ENCODE results near the gene TMEM44. TPM values are rescaled to one million over a fixed set of nuclear protein-coding genes. Genes with fewer than 3 reads are reported as not detected.

Gene TMEM44
- total RNA-seq, 4 donors from 2014 or later, result 8.1 to 17.7 (median 11.6) TPM

DNA sequence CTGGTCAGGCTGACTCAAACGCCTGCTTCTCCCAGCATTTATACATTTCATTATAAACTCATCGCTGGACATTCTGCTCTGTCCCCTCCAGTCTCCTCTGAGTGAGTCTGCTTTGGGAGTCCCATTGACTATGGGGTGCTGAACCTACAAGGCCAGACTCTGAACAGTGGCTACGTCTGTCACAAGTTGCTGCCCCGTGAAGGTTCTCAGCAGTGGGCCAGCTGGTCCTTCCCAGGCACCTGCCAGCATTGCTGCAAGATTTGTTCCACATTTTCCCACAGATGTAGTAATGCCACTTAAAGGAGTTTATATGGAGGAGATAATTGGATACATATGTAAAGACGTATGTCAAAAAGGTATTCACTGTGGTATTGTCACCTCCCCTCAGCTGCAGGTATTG is 73.7 kb downstream of the TMEM44 start:
- TF ChIP-seq, protein P1, sequence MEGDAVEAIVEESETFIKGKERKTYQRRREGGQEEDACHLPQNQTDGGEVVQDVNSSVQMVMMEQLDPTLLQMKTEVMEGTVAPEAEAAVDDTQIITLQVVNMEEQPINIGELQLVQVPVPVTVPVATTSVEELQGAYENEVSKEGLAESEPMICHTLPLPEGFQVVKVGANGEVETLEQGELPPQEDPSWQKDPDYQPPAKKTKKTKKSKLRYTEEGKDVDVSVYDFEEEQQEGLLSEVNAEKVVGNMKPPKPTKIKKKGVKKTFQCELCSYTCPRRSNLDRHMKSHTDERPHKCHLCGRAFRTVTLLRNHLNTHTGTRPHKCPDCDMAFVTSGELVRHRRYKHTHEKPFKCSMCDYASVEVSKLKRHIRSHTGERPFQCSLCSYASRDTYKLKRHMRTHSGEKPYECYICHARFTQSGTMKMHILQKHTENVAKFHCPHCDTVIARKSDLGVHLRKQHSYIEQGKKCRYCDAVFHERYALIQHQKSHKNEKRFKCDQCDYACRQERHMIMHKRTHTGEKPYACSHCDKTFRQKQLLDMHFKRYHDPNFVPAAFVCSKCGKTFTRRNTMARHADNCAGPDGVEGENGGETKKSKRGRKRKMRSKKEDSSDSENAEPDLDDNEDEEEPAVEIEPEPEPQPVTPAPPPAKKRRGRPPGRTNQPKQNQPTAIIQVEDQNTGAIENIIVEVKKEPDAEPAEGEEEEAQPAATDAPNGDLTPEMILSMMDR (IDR thresholded peaks at IDR 0.05; ENCODE audit: low read depth), result no peak

DNA sequence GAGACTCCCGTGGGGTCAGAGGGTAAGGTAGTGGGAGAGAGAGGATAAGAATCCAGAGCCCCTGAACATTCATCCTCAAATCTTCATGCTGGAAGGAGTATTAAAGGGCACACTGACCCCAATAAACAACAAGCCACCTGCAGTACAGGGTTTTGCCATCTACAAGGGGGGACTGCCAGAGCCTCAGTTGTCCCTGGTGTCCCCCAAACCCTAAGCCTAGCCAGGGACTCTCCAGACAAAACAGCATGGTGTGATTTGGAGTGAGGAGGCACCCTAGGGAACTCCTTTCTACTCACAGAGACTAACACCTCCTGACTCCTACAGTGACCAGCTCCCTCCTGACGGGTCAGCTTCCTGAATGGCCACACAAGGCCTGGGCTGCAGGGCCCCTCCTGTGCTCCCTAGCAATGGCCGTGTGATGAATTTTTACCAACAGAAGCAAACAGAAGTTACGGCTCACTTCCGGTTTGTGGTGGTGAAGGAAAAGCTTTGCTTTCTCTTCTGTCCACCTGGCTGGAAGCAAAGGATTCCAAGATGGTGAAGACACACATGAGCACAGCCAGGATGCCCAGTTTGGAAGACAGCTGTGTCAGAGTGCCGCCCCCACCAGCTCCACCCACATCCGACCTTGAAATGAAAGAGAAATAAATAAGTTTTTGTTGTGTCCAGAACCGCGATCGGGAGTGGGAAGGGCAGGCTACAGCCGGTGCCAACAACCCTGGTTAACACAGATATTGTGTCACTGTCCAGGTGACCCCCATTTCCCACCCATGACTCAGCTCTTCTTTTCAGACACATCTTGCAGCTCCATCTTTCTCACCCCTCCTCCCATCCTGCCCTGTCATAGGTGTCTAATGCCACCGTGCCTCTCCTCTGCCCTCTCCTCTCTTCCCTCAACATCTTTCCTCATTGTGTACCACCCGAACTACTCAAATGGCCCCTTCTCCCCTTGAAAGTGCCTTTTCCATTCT is 76.8 kb downstream of the TMEM44 start:
- TF ChIP-seq, protein P1 (IDR thresholded peaks at IDR 0.05; ENCODE audit: low read depth), result no peak

DNA sequence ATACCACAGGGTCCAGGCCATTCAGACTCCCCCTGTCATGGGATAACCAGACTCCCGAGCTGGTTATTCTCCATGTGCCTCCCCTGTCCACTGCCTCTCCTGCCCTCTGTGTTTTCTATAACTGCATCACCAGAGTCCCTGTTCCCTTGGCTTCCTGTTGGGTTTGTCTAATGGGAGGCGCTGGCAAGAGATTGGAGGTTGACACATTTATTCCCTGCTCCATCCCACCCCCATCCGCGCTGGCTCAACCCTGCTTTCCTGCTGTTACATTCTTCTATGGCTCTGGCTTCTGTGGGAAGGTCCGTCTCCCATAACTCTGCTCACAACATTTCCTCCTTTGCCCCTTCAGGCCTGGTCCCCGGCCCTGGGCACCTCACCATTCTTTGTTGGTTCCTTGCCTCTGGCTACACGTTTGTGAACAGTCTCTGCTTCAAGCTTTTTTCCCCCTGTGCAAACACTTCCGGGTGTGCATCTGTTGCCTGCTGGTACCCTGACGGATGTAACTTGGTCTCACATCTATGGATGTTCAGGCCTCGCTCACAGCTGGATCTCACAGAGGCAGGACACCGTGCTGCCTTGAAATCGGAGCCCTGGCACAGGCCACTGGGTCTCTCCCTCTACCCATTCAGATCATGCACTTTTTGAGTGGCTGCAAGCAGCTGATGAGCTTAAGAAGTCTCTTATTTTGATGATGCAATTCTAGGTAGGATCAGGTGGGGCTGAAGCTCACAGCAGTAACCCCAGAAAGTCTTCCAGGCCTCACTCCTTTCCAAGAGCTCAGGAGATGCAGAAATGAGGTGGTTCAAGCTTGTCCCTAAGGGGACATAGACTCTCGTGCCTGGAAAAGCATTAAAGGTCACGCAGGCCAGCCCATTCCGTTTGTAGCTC is 77.8 kb downstream of the TMEM44 start:
- TF ChIP-seq, protein P1 (IDR thresholded peaks at IDR 0.05; ENCODE audit: low read depth), result no peak

DNA sequence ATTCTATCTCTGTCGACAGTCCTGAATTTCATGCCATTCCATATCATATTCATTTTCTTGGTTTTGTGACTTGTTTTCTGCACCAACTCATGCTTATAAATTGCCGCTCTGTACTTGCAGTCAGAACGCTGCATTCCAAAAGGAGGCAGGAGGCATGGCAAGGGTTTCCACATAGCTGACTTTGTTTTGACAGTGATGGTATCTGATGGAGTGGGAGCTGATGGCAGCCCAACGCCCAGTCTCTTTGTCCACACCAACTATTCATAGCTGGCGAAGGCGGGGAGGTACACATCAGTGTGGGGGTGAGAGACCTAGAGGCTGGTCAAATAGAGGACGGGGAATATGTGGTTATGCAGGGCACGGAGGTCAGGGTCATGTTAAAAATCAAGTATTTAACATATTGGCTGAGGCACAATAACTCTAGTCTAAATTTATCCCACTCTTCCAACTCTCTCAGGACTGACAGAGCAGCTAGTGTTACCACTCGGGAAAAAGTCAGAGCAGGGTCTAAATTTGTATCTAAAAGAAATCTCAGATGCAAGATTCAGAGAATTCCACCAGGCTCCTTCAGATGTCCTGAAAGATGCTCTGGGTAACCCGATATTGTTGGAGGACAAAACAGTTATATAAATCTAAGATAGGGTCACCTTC is 78.6 kb downstream of the TMEM44 start:
- TF ChIP-seq, protein P1 (IDR thresholded peaks at IDR 0.05; ENCODE audit: low read depth), result no peak

DNA sequence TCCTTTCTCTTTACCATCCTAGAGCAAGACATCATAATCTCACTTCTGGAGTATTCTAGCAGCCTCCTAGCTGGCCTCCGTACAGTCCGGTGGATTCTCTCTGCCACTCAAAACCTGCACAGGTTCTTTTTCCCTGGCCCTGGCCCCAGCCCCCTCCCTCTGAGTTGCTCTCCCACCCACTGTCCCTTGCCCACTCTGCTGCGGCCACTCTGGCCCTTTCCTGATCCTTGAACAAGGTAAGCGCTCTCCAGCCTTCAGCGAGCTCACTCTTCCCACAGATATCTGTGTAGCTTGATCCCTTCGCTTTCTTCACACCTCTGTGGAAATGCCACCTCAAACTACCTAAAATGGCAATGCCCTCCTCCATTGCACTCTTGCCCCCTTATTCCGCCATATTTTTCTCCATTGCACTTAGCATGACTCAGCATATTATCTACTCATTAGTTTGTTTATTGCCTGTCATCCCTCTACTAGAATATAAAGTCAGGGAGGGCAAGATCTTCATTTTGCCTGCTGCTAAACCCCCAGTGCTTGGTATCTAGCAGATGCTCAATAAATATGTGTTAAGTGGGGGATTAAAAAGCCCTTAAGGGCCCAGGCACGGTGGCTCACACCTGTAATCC is 80.8 kb downstream of the TMEM44 start:
- TF ChIP-seq, protein P1 (IDR thresholded peaks at IDR 0.05; ENCODE audit: low read depth), result no peak

DNA sequence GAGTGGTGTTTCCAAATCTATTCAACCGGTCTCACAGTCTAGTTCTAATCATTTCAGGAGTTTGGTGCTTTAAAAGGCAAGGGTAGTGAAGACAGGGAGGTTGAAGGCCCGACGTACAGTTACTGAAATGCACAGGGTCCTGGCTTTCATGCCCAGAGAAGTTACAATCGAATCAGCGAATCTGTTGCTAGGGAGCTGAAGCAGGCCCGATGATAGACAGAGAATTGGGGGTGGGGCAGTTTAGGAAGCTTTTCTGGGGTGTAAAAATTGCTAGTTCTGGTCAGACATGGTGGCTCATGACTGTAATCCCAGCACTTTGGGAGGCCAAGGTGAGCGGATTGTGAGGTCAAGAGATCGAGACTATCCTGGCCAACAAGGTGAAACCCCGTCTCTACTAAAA is 83.4 kb downstream of the TMEM44 start:
- TF ChIP-seq, protein P1 (IDR thresholded peaks at IDR 0.05; ENCODE audit: low read depth), result no peak

Data from subcutaneous adipose tissue (tissue), 4 donors.